NK-92 (cell line): ENCODE data around the gene SPTLC1.
"Not testable (repeated sequence)": the region's sequence is repeated elsewhere in the genome, so short reads cannot be mapped to it uniquely, and the experiment has no call there.

Experiments
- DNase-seq: peaks from one replicate; lab custom pipeline; 2025; ENCODE audit not compliant: unreplicated experiment; lab: John Stamatoyannopoulos, UW

The SPTLC1 gene, protein sequence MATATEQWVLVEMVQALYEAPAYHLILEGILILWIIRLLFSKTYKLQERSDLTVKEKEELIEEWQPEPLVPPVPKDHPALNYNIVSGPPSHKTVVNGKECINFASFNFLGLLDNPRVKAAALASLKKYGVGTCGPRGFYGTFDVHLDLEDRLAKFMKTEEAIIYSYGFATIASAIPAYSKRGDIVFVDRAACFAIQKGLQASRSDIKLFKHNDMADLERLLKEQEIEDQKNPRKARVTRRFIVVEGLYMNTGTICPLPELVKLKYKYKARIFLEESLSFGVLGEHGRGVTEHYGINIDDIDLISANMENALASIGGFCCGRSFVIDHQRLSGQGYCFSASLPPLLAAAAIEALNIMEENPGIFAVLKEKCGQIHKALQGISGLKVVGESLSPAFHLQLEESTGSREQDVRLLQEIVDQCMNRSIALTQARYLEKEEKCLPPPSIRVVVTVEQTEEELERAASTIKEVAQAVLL

DNA sequence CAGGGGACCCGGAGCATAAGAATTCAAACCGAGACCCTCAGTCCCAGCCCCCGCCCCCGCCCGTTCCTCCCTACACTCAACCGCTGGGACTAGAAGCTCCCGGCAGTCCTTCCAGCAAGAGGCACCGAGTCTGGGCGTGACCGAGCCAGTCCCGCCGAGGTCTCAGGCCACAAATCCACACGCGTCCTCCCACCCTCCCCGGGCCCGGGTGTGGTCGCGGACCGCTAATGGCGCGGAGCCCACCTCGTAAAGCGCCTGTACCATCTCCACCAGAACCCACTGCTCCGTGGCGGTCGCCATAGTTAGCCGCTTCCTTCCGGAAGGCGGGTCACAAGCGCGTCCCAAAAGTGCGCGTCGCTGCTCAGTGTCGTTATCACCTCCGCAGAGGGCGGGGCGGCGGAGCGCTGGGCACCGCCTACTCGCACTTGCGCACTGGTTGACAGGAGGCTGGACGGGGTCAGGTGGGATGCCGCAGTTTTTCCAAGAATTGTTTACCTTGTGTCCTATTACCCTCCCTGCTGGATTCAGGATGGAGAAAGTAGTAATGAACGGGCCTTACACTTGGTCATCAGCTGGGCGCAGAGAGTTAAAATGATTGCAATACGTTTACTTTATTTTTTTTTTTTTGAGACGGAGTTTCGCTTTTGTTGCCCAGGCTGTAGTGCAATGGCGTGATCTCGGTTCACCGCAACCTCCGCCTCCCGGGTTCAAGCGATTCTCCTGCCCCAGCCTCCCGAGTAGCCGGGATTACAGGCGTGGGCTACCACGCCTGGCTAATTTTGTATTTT lies at the start of gene SPTLC1:
TSS of gene SPTLC1 (minus strand) at position 343 of the 788 bp plus-strand sequence. CDS start at position 300, 43 bp downstream.
- peak; percentile 48 for DNase-seq

DNA sequence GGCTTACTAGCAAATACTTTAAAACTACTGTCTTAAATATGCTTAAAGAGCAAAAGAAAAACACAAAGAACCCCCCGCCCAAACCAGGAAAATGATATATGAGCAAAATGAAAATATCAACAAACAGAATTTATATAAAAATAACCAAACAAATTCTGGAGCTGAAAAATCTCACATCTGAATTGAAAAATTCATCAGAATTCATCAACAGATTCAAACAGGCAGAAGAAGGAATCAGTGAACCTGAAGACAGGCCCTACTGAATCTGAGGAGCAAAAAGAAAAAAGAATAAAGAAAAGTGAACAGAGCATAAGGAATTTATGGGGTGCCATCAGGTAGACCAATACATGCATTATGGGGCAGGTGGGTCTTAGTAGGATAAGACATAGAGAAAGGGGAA lies 49.8 kb upstream of the SPTLC1 start:
- no peak for DNase-seq

DNA sequence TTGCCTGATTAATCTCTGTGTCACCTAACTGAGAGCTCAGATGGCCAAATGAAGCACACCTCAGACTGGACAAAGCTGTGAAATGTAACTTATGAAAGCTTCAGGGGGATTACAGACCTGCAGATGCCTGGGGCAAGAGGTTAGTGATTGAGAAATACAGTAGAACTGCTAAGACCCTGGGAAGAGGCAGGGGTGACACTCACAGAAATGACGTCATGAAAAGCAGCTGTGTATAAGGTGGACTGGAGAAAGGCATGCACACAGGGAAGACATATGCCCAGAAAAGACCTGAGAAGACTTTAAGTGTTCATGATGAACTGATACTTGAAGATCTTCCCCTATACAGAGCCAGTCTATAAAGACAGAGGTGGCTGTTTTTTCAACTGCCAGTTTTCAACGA lies 49.3 kb upstream of the SPTLC1 start:
- no peak for DNase-seq

- DNase-seq = no peak
Observed at GRCh38 chr9:92163276-92163675, 48.1 kb upstream of the SPTLC1 start.

GRCh38 chr9:92160786-92161185 lies 45.6 kb upstream of the SPTLC1 start:
- no peak for DNase-seq

GRCh38 chr9:92159058-92159457 lies 43.8 kb upstream of the SPTLC1 start:
- no peak for DNase-seq

GRCh38 chr9:92158097-92158601 lies 42.9 kb upstream of the SPTLC1 start:
- no peak for DNase-seq

GRCh38 chr9:92155736-92156135 lies 40.5 kb upstream of the SPTLC1 start:
- DNase-seq = not testable (repeated sequence)

DNA sequence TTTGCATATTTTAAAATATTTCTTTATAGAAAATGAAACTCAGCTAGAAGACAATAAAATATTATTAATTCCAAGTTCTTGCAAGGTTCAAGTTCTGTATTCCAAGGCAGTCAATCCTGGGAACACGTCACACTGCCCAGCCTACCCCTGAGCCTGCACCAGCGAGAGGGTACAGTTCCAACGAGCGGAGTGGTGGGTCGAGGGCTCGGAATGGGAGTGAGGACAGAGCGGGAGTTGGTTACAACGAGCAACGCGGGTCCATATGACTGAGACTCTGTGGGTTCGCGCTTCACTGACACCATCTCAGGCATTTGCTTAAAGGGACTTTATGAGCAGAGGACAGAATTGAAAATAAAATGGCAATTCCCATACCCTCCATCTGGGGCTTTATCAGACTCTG lies 40.0 kb upstream of the SPTLC1 start:
- no peak for DNase-seq

DNA sequence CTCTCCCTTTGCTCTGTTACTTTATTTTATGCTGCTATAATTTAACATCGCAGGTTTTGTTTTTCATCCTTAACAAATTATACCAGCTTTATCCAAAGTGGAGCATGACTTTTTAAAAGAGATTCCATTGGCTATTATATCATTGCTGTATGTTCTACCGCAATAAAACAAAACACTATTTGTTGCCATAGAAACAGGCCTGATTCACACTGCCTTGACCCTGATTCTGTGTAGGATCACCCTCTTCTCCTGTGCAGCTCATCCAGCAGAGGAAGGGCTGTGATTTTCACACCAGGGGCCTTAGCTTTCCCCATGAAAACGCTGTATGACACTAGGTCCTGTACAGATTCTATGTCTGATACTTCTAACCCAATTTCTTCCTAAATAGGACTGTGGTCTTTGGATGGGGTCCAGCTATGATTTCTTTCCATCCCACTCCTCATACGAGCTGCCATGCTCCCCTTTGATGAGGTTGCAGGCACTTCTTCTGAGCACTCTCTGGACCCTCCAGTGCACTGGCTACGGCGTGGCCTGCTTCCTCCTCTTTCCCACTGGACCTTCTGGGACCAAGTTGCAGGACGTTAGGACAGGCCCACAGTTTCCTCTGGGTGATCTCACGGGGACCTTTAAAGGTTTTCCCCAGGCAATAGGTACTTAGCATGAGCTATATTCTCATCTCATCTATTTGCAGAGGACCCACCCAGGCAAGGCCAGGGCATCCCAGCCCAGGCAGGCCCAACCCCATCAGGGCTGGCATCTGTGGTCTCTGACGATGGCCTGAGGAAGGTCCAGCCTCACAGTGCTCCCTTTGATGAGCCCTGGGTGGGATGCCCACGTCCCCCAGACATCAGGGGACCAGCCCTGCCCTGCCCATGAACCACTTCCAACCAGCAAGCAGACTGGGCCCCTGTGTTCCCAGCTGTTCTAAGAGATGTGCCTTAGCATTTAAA lies 38.5 kb upstream of the SPTLC1 start:
- not testable (repeated sequence) for DNase-seq

- DNase-seq = no peak
Observed at GRCh38 chr9:92151691-92152393, 36.6 kb upstream of the SPTLC1 start.

- not testable (repeated sequence) for DNase-seq
Observed at GRCh38 chr9:92150501-92151470, 35.6 kb upstream of the SPTLC1 start.

- no peak for DNase-seq
Observed at GRCh38 chr9:92147852-92148180, 32.6 kb upstream of the SPTLC1 start.

GRCh38 chr9:92147030-92147851 lies 32.0 kb upstream of the SPTLC1 start:
- DNase-seq = no peak

- DNase-seq = no peak
Observed at GRCh38 chr9:92146610-92147009, 31.4 kb upstream of the SPTLC1 start.

GRCh38 chr9:92145784-92146183 lies 30.6 kb upstream of the SPTLC1 start:
- not testable (repeated sequence) for DNase-seq

- no peak for DNase-seq
Observed at GRCh38 chr9:92142329-92142728, 27.1 kb upstream of the SPTLC1 start.
